Thyroid gland (tissue), 4 donors: ENCODE results near the gene EPB41L4A. TPM values are rescaled to one million over a fixed set of nuclear protein-coding genes. Genes with fewer than 3 reads are reported as not detected.

ENCODE experiments used
- DNase-seq, 2 donors: peaks; one replicate each; pipeline ENCODE4 v3.0.0-alpha.2; 2019
- H3K27ac ChIP-seq, 3 donors: fragments of 200-600 bp; sonication (generic); 1 replicate in 2 of 3; 2 replicates in 1 of 3; pipeline ENCODE4 v1.5.1; 2016 to 2019; ENCODE audit warnings: mild to moderate bottlenecking in 1 of 3, moderate library complexity in 1 of 3
- H3K27me3 ChIP-seq: fragments of 200-600 bp; sonication (generic); one replicate; pipeline ENCODE4 v1.5.1; 2019
- H3K36me3 ChIP-seq, 2 donors: fragments of 200-600 bp; sonication (generic); one replicate each; pipeline ENCODE4 v1.5.1; 2016 to 2019
- H3K4me1 ChIP-seq, 2 donors: fragments of 200-600 bp; sonication (generic); one replicate each; pipeline ENCODE4 v1.5.1; 2017 to 2019
- H3K4me3 ChIP-seq, 3 donors: fragments of 200-600 bp; sonication (generic); replicated peaks in 1 of 3; 1 replicate in 2 of 3; 2 replicates in 1 of 3; pipeline ENCODE4 v1.5.1; 2016; ENCODE audit warnings: mild to moderate bottlenecking in 1 of 3
- H3K9me3 ChIP-seq: fragments of 200-600 bp; sonication (generic); one replicate; pipeline ENCODE4 v1.5.1; 2017
- CTCF ChIP-seq, 6 experiments: fragments of 200-600 bp in 3 of 6; fragments of 450-650 bp in 3 of 6; sonication (generic) in 3 of 6; IDR thresholded peaks; one replicate each; pipeline ENCODE4 v1.5.1; 2016 to 2019; ENCODE audit warnings: antibody characterized with exemption in 6 of 6, mild to moderate bottlenecking in 2 of 6, inconsistent platforms in 1 of 6, moderate library complexity in 1 of 6
- POLR2A ChIP-seq, 2 donors: fragments of 450-650 bp; IDR thresholded peaks; one replicate each; pipeline ENCODE4 v1.6.1; 2017; ENCODE audit warnings: antibody characterized with exemption in 2 of 2, mild to moderate bottlenecking in 2 of 2, moderate library complexity in 1 of 2
- WGBS, 2 donors: methylation state at CpG; one replicate each; pipeline ENCODE4 v1.1.5; 2017; 5-methylcytosine and 5-hydroxymethylcytosine counted together
- intact Hi-C: fragments of 100-400 bp; cut with DNase I; formaldehyde crosslinking; loops from one replicate; pipeline ENCODE4 v1.15.1; 2023
- total RNA-seq, 4 donors: library from RNA; depleted of rRNA; stranded (reverse); fragments of >200 nt; gene quantifications; one replicate each; pipeline ENCODE4 v1.2.3, GENCODE V29; 2016

Gene EPB41L4A
- total RNA-seq, 4 donors from 2014 or later, result 31.9 to 44.2 (median 37.5) TPM

- H3K27ac ChIP-seq, result peak overlapping the region in 1 of 3 donors; percentile 40
- DNase-seq, result no peak
- H3K36me3 ChIP-seq, result no peaks in the 10 kb centered on the region
- H3K4me3 ChIP-seq, result no peak overlapping the region
- H3K4me1 ChIP-seq, result peaks cover 14 to 19% of the 10 kb centered on the region in 2 donors
- intact Hi-C loops, result no loop called here
- 90 to 98% methylated on average over 1 of the region's 1 CpG for WGBS, 2 donors
- no peak for TF ChIP-seq CTCF (IDR thresholded peaks at IDR 0.05)
- TF ChIP-seq POLR2A (IDR thresholded peaks at IDR 0.05), result no peak
- no peaks in the 10 kb centered on the region for H3K27me3 ChIP-seq
- H3K9me3 ChIP-seq, result no peaks in the 10 kb centered on the region
Measured at GRCh38 chr5:112234000-112234399, 185.1 kb downstream of the EPB41L4A start.

GRCh38 chr5:112232667-112233066, 186.4 kb downstream of the EPB41L4A start:
- H3K9me3 ChIP-seq, result no peaks in the 10 kb centered on the region
- no peak for DNase-seq
- peaks cover 25 to 29% of the 10 kb centered on the region in 2 donors for H3K4me1 ChIP-seq
- TF ChIP-seq POLR2A (IDR thresholded peaks at IDR 0.05) (no peak), CTCF (IDR thresholded peaks at IDR 0.05) (no peak)
- intact Hi-C loops, result no loop called here
- H3K4me3 ChIP-seq, result no peak overlapping the region
- no peak overlapping the region for H3K27ac ChIP-seq
- no peaks in the 10 kb centered on the region for H3K36me3 ChIP-seq
- 79 to 91% methylated on average over 1 of the region's 1 CpG for WGBS, 2 donors
- no peaks in the 10 kb centered on the region for H3K27me3 ChIP-seq

GRCh38 chr5:112230606-112231005, 188.5 kb downstream of the EPB41L4A start:
- intact Hi-C loops, result no loop called here
- 78 to 91% methylated on average over 4 of the region's 4 CpGs for WGBS, 2 donors
- no peak for DNase-seq

GRCh38 chr5:112228667-112229066, 190.4 kb downstream of the EPB41L4A start:
- Histone ChIP-seq H3K9me3 (no peaks in the 10 kb centered on the region), H3K4me3 (no peak overlapping the region), H3K27me3 (no peaks in the 10 kb centered on the region), H3K36me3 (no peaks in the 10 kb centered on the region), H3K27ac (peak overlapping the region; percentile 58 to 82 (median 66)), H3K4me1 (peaks cover 15 to 29% of the 10 kb centered on the region in 2 donors)
- intact Hi-C loops, result no loop called here
- WGBS, 2 donors, result 2 to 3% methylated on average over 2 of the region's 2 CpGs
- peak; percentile 98 to 100 for DNase-seq
- TF ChIP-seq POLR2A (IDR thresholded peaks at IDR 0.05) (peak in 1 of 2 donors; percentile 26), CTCF (IDR thresholded peaks at IDR 0.05) (no peak)

More at GRCh38 chr5:112230606-112231005, 188.5 kb downstream of the EPB41L4A start:
- H3K27me3 ChIP-seq, result no peaks in the 10 kb centered on the region
- no peak overlapping the region for H3K27ac ChIP-seq
- H3K4me3 ChIP-seq, result no peak overlapping the region
- H3K9me3 ChIP-seq, result no peaks in the 10 kb centered on the region
- H3K4me1 ChIP-seq, result peaks cover 26 to 36% of the 10 kb centered on the region in 2 donors
- TF ChIP-seq POLR2A (IDR thresholded peaks at IDR 0.05), result no peak
- no peak for TF ChIP-seq CTCF (IDR thresholded peaks at IDR 0.05)
- no peaks in the 10 kb centered on the region for H3K36me3 ChIP-seq

GRCh38 chr5:112227911-112228631, 191.0 kb downstream of the EPB41L4A start:
- Histone ChIP-seq H3K9me3 (no peaks in the 10 kb centered on the region), H3K4me1 (peaks cover 15 to 29% of the 10 kb centered on the region in 2 donors), H3K4me3 (no peak overlapping the region), H3K27ac (peak overlapping the region; percentile 11 to 82 (median 66)), H3K27me3 (no peaks in the 10 kb centered on the region), H3K36me3 (no peaks in the 10 kb centered on the region)
- intact Hi-C loops, result no loop called here
- DNase-seq, result peak in 1 of 2 donors; percentile 35
- TF ChIP-seq POLR2A (IDR thresholded peaks at IDR 0.05) (no peak), CTCF (IDR thresholded peaks at IDR 0.05) (no peak)
- WGBS, 2 donors, result 68 to 79% methylated on average over 4 of the region's 4 CpGs
